Cardiac fibroblast (primary cell): ENCODE results near the gene ACKR4.
"Not testable (repeated sequence)": the region's sequence is repeated elsewhere in the genome, so short reads cannot be mapped to it uniquely, and the experiment has no call there.

Experiments used
- DNase-seq, 2 donors: peaks; one replicate each; pipeline versions ENCODE4 v3.0.0 to v3.0.0-alpha.2; 2010; ENCODE audit warnings: low read depth in 2 of 2
- H3K4me3 ChIP-seq, 2 donors: replicated peaks in 1 of 2; 1 replicate in 1 of 2; 2 replicates in 1 of 2; pipeline ENCODE4 v1.5.1; 2011; ENCODE audit warnings: low read depth in 2 of 2, low read length in 2 of 2, mild to moderate bottlenecking in 2 of 2, moderate library complexity in 1 of 2
- CTCF ChIP-seq: IDR thresholded peaks from one replicate; pipeline ENCODE4 v1.5.1; 2011; ENCODE audit warnings: low read depth, mild to moderate bottlenecking, low read length, inconsistent platforms

ACKR4 gene

GRCh38 chr3:132555306-132556035 is 41.6 kb upstream of the ACKR4 start:
- no peak for TF ChIP-seq CTCF
- no peak overlapping the region for H3K4me3 ChIP-seq
- DNase-seq: no peak

GRCh38 chr3:132556036-132556386 is 41.1 kb upstream of the ACKR4 start:
- DNase-seq, H3K4me3 ChIP-seq: not testable (repeated sequence)

GRCh38 chr3:132556508-132557159 is 40.4 kb upstream of the ACKR4 start:
- DNase-seq: no peak
- H3K4me3 ChIP-seq: no peak overlapping the region
- no peak for TF ChIP-seq CTCF

- no peak for DNase-seq
- no peak overlapping the region for H3K4me3 ChIP-seq
- TF ChIP-seq CTCF: no peak
Measured at GRCh38 chr3:132561003-132561402, 36.1 kb upstream of the ACKR4 start.

- DNase-seq: no peak
Measured at GRCh38 chr3:132563420-132564069, 33.5 kb upstream of the ACKR4 start.

GRCh38 chr3:132564070-132564465 is 33.0 kb upstream of the ACKR4 start:
- DNase-seq: no peak
- no peak overlapping the region for H3K4me3 ChIP-seq
- TF ChIP-seq CTCF: no peak

More at GRCh38 chr3:132563420-132564069, 33.5 kb upstream of the ACKR4 start:
- no peak for TF ChIP-seq CTCF
- no peak overlapping the region for H3K4me3 ChIP-seq

GRCh38 chr3:132568422-132568821 is 28.6 kb upstream of the ACKR4 start:
- no peak overlapping the region for H3K4me3 ChIP-seq
- no peak for TF ChIP-seq CTCF
- DNase-seq: no peak
